NCI-H774 (cell line): ENCODE measurements around the gene ARPC5L.

Source experiments
- DNase-seq: peaks from one replicate; lab custom pipeline; 2025; lab: John Stamatoyannopoulos, UW

ARPC5L gene

GRCh38 chr9:124868511-124869465 is 6.9 kb downstream of the ARPC5L start:
- DNase-seq = peak; percentile 88

GRCh38 chr9:124869466-124869985 is 7.6 kb downstream of the ARPC5L start:
- no peak for DNase-seq

- no peak for DNase-seq
These were observed 8.1 kb downstream of the ARPC5L start for GRCh38 chr9:124869986-124870560.

- no peak for DNase-seq
These were observed 8.8 kb downstream of the ARPC5L start for GRCh38 chr9:124870723-124871122.

GRCh38 chr9:124871156-124871561 is 9.2 kb downstream of the ARPC5L start:
- no peak for DNase-seq

- no peak for DNase-seq
These were observed 11.7 kb downstream of the ARPC5L start for GRCh38 chr9:124873664-124874063.

GRCh38 chr9:124875501-124875900 is 13.6 kb downstream of the ARPC5L start:
- no peak for DNase-seq

- DNase-seq = no peak
These were observed 15.3 kb downstream of the ARPC5L start for GRCh38 chr9:124877021-124877782.

- no peak for DNase-seq
These were observed 16.1 kb downstream of the ARPC5L start for GRCh38 chr9:124878021-124878420.

GRCh38 chr9:124878518-124878917 is 16.6 kb downstream of the ARPC5L start:
- no peak for DNase-seq

GRCh38 chr9:124879226-124879625 is 17.3 kb downstream of the ARPC5L start:
- DNase-seq = no peak

GRCh38 chr9:124880501-124880900 is 18.6 kb downstream of the ARPC5L start:
- DNase-seq = no peak

GRCh38 chr9:124881138-124881743 is 19.3 kb downstream of the ARPC5L start:
- DNase-seq = no peak

- no peak for DNase-seq
These were observed 20.3 kb downstream of the ARPC5L start for GRCh38 chr9:124882231-124882630.

- no peak for DNase-seq
These were observed 22.4 kb downstream of the ARPC5L start for GRCh38 chr9:124884376-124884775.

GRCh38 chr9:124885551-124885950 is 23.6 kb downstream of the ARPC5L start:
- DNase-seq = no peak

GRCh38 chr9:124886461-124886860 is 24.5 kb downstream of the ARPC5L start:
- no peak for DNase-seq

- no peak for DNase-seq
These were observed 25.0 kb downstream of the ARPC5L start for GRCh38 chr9:124886866-124887492.

- DNase-seq = no peak
These were observed 25.9 kb downstream of the ARPC5L start for GRCh38 chr9:124887832-124888231.

- DNase-seq = no peak
These were observed 27.1 kb downstream of the ARPC5L start for GRCh38 chr9:124889006-124889405.

GRCh38 chr9:124890179-124890578 is 28.2 kb downstream of the ARPC5L start:
- DNase-seq = no peak
